Measurements from ENCODE around the gene MEIS1. TPM values are rescaled to one million over a fixed set of nuclear protein-coding genes. Genes with fewer than 3 reads are reported as not detected.

Gene MEIS1
- total RNA-seq, 2 donors from 2014 or later = 1.8 to 2.3 TPM

DNA sequence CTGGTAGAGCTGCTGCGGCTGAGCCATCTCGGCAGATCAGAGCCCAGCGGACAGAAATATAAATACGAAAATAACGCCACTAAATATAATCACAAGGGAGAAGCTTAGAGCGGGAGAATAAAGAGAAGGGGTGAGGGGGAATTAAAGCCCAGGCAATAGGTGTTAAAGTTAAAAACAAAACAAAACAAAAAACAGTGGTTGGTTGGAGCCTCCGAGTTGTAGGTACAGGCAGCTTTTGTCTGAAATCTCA lies 1.3 kb upstream of the MEIS1 start:
- H3K9ac ChIP-seq (ENCODE audit: extremely low read depth, low read length, poor library complexity, severe bottlenecking) = peak overlapping the region; percentile 71
- peaks cover 37% of the 10 kb centered on the region for H3K27me3 ChIP-seq (ENCODE audit: control insufficient read depth, insufficient read depth, low read length, poor library complexity, severe bottlenecking)
- H3K27ac Mint-ChIP-seq = peak overlapping the region; percentile 86
- peak overlapping the region; percentile 64 for H3K4me3 Mint-ChIP-seq
- H3K36me3 ChIP-seq (ENCODE audit: control insufficient read depth, insufficient read depth, low read length) = no peaks in the 10 kb centered on the region
- peaks cover 46% of the 10 kb centered on the region for H3K4me1 Mint-ChIP-seq
- 0% methylated on average over 1 to 7 of the region's 7 CpGs for WGBS, 2 experiments (ENCODE audit: insufficient coverage in 1 of 2, insufficient read length in 1 of 2)
- DNase-seq = no peak
- no peak for TF ChIP-seq CTCF (conservative IDR thresholded peaks at IDR 0.05)
- H3K27me3 Mint-ChIP-seq (ENCODE audit: insufficient read depth) = peaks cover 87% of the 10 kb centered on the region
- no peaks in the 10 kb centered on the region for H3K9me3 ChIP-seq (ENCODE audit: control insufficient read depth, low read length)
- H3K27ac ChIP-seq (ENCODE audit: low read depth, low read length) = peak overlapping the region; percentile 89
- H3K36me3 Mint-ChIP-seq (ENCODE audit: low read depth) = no peaks in the 10 kb centered on the region
- H3K9me3 Mint-ChIP-seq = no peaks in the 10 kb centered on the region
- H3K4me1 ChIP-seq (ENCODE audit: control insufficient read depth, insufficient read depth, low read length) = peaks cover 12% of the 10 kb centered on the region
- H3K4me3 ChIP-seq (ENCODE audit: low read length) = peak overlapping the region; percentile 97

GRCh38 chr2:66433945-66434678 lies 813 bp upstream of the MEIS1 start:
- Mint-ChIP-seq H3K27me3 (ENCODE audit: insufficient read depth) (peaks cover 87% of the 10 kb centered on the region), H3K27ac (peak overlapping the region; percentile 86), H3K36me3 (ENCODE audit: low read depth) (no peaks in the 10 kb centered on the region), H3K4me3 (peak overlapping the region; percentile 64), H3K4me1 (peaks cover 43% of the 10 kb centered on the region), H3K9me3 (no peaks in the 10 kb centered on the region)
- peak; percentile 86 for DNase-seq
- Histone ChIP-seq H3K27ac (ENCODE audit: low read depth, low read length) (peak overlapping the region; percentile 89), H3K4me1 (ENCODE audit: control insufficient read depth, insufficient read depth, low read length) (peaks cover 13% of the 10 kb centered on the region), H3K9ac (ENCODE audit: extremely low read depth, low read length, poor library complexity, severe bottlenecking) (peak overlapping the region; percentile 71), H3K36me3 (ENCODE audit: control insufficient read depth, insufficient read depth, low read length) (no peaks in the 10 kb centered on the region), H3K27me3 (ENCODE audit: control insufficient read depth, insufficient read depth, low read length, poor library complexity, severe bottlenecking) (peaks cover 39% of the 10 kb centered on the region), H3K4me3 (ENCODE audit: low read length) (peak overlapping the region; percentile 97), H3K9me3 (ENCODE audit: control insufficient read depth, low read length) (no peaks in the 10 kb centered on the region)
- 0% methylated on average over 5 to 61 of the region's 61 CpGs for WGBS, 2 experiments (ENCODE audit: insufficient coverage in 1 of 2, insufficient read length in 1 of 2)
- TF ChIP-seq CTCF (conservative IDR thresholded peaks at IDR 0.05) = no peak

DNA sequence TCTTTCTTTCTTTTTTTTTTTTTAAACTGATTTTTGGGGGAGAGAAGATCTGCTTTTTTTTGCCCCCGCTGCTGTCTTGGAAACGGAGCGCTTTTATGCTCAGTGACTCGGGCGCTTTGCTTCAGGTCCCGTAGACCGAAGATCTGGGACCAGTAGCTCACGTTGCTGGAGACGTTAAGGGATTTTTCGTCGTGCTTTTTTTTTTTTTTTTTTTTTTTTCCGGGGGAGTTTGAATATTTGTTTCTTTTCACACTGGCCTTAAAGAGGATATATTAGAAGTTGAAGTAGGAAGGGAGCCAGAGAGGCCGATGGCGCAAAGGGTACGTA lies 587 bp downstream of the MEIS1 start:
- Mint-ChIP-seq H3K27me3 (ENCODE audit: insufficient read depth) (peaks cover 92% of the 10 kb centered on the region), H3K36me3 (ENCODE audit: low read depth) (no peaks in the 10 kb centered on the region), H3K27ac (no peak overlapping the region), H3K4me1 (peaks cover 43% of the 10 kb centered on the region), H3K9me3 (no peaks in the 10 kb centered on the region), H3K4me3 (peak overlapping the region; percentile 64)
- Histone ChIP-seq H3K27ac (ENCODE audit: low read depth, low read length) (peak overlapping the region; percentile 89), H3K36me3 (ENCODE audit: control insufficient read depth, insufficient read depth, low read length) (no peaks in the 10 kb centered on the region), H3K4me3 (ENCODE audit: low read length) (peak overlapping the region; percentile 97), H3K9me3 (ENCODE audit: control insufficient read depth, low read length) (no peaks in the 10 kb centered on the region), H3K4me1 (ENCODE audit: control insufficient read depth, insufficient read depth, low read length) (peaks cover 13% of the 10 kb centered on the region), H3K27me3 (ENCODE audit: control insufficient read depth, insufficient read depth, low read length, poor library complexity, severe bottlenecking) (peaks cover 53% of the 10 kb centered on the region), H3K9ac (ENCODE audit: extremely low read depth, low read length, poor library complexity, severe bottlenecking) (peak overlapping the region; percentile 71)
- no peak for TF ChIP-seq CTCF (conservative IDR thresholded peaks at IDR 0.05)
- no peak for DNase-seq
- WGBS, 2 experiments (ENCODE audit: insufficient coverage in 1 of 2, insufficient read length in 1 of 2) = 2% methylated on average over 11 to 15 of the region's 15 CpGs

All from endodermal cell (in vitro differentiated cells).